OCI-LY7 (cell line): ENCODE results near the gene ST7L. TPM values are rescaled to one million over a fixed set of nuclear protein-coding genes. Genes with fewer than 3 reads are reported as not detected.
"Not testable (repeated sequence)": the region's sequence is repeated elsewhere in the genome, so short reads cannot be mapped to it uniquely, and the experiment has no call there.

ENCODE experiments used
- BruUV-seq: library from RNA; stranded (reverse); fragments of 400-500 nt; replicated peaks from 2 replicates; lab custom pipeline; 2021; lab: Mats Ljungman, UMichigan
- CTCF ChIA-PET: fragments of 300-600 bp; sonication (Branson Sonifier 250); formaldehyde crosslinking; loops from one replicate; lab custom pipeline; 2022; ENCODE audit warnings: antibody characterized with exemption; ENCODE audit not compliant: unreplicated experiment; lab: Charles Lee
- POLR2A ChIA-PET: fragments of 300-600 bp; sonication (Branson Sonifier 250); formaldehyde crosslinking; loops from one replicate; lab custom pipeline; 2022; ENCODE audit warnings: antibody characterized with exemption; lab: Charles Lee
- DNase-seq: peaks from one replicate; pipeline ENCODE4 v3.0.0-alpha.2; 2015; ENCODE audit warnings: low spot score
- H2AFZ ChIP-seq: fragments of 200-600 bp; sonication (generic), shearing (Covaris generic); 2 replicates; pipeline ENCODE4 v1.6.1; 2014; ENCODE audit warnings: mild to moderate bottlenecking, antibody characterized with exemption, low read length, moderate library complexity
- H3K27ac ChIP-seq: fragments of 200-600 bp; sonication (generic); 2 replicates; pipeline ENCODE4 v1.5.1; 2014; ENCODE audit warnings: mixed run types, low read depth, mild to moderate bottlenecking, moderate library complexity, low read length, inconsistent platforms; ENCODE audit not compliant: poor library complexity, severe bottlenecking
- H3K36me3 ChIP-seq: fragments of 200-600 bp; sonication (generic); 2 replicates; pipeline ENCODE4 v1.6.1; 2014; ENCODE audit warnings: mild to moderate bottlenecking, antibody characterized with exemption, low read length, moderate library complexity, mixed read lengths; ENCODE audit not compliant: insufficient read depth
- H3K4me1 ChIP-seq: fragments of 200-600 bp; sonication (generic); 2 replicates; pipeline ENCODE4 v1.5.1; 2014; ENCODE audit warnings: mild to moderate bottlenecking, low read length; ENCODE audit not compliant: insufficient read depth, poor library complexity, severe bottlenecking
- H3K4me2 ChIP-seq: fragments of 200-600 bp; sonication (generic); 2 replicates; pipeline ENCODE4 v1.6.1; 2014; ENCODE audit warnings: mild to moderate bottlenecking, low read length
- H3K4me3 ChIP-seq: fragments of 200-600 bp; sonication (generic); 2 replicates; pipeline ENCODE4 v1.5.1; 2014; ENCODE audit warnings: mild to moderate bottlenecking, low read depth, low read length; ENCODE audit not compliant: poor library complexity, severe bottlenecking
- H3K79me2 ChIP-seq: fragments of 200-600 bp; sonication (generic); 2 replicates; pipeline ENCODE4 v1.6.1; 2016; ENCODE audit warnings: low read depth, mild to moderate bottlenecking, low read length, moderate library complexity, mixed read lengths; ENCODE audit not compliant: insufficient read depth
- H3K9me2 ChIP-seq: fragments of 200-600 bp; sonication (generic); 2 replicates; pipeline ENCODE4 v1.6.1; 2016; ENCODE audit warnings: mild to moderate bottlenecking, low read length, mixed read lengths; ENCODE audit not compliant: insufficient read depth
- H3K9me3 ChIP-seq: fragments of 200-600 bp; sonication (generic); 2 replicates; pipeline ENCODE4 v1.6.1; 2014; ENCODE audit warnings: mild to moderate bottlenecking, mixed run types, low read length, mixed read lengths
- H4K20me1 ChIP-seq: fragments of 200-600 bp; sonication (generic); 2 replicates; pipeline ENCODE4 v1.6.1; 2014; ENCODE audit warnings: mild to moderate bottlenecking, antibody characterized with exemption, low read length, moderate library complexity, mixed read lengths; ENCODE audit not compliant: insufficient read depth
- EZH2phosphoT487 ChIP-seq: fragments of 200-600 bp; sonication (generic); IDR thresholded peaks from 2 replicates; pipeline ENCODE4 v1.6.1; 2018; ENCODE audit warnings: low read depth, borderline replicate concordance, mild to moderate bottlenecking, mixed run types, antibody characterized with exemption, low read length, moderate library complexity, mixed read lengths
- intact Hi-C: fragments of 100-400 bp; cut with micrococcal nuclease; formaldehyde crosslinking; loops from one replicate; pipeline ENCODE4 v1.10.0; 2022; ENCODE audit not compliant: unreplicated experiment
- total RNA-seq, 2 experiments: library from RNA; depleted of rRNA in 1 of 2; stranded (reverse); fragments of >200 nt in 1 of 2; shearing (Covaris generic) in 1 of 2; gene quantifications; 2 replicates each; pipeline ENCODE4 v1.2.3, GENCODE V29; 2014 to 2022
- TF ChIP-seq, protein P1 (sequence below): fragments of 200-600 bp; sonication (generic); conservative IDR thresholded peaks from 2 replicates; pipeline ENCODE4 v1.5.1; 2014; ENCODE audit warnings: mild to moderate bottlenecking, antibody characterized with exemption, low read length, moderate library complexity, mixed read lengths

Gene ST7L
- total RNA-seq, 2 experiments from 2014 or later, result 20.2 to 22.8 TPM

DNA sequence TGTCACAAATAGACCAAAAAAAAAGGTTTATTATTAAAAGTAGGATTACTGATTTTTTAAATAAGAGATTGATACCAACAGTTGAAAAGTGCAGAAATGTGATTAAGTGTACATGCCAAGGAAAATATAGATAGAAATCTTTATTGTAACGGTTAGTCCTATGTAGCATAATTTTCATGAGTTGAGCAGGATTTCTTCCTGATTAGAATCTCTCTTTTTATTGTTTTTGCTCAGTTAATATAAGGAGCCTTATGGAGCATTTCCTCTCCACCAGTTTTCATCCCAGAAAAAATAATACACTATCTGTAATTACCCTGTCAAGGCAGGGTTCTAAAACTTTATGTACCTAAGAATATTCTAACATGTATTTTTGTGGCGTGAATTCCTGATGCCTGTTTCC is 24.1 kb upstream of the ST7L start:
- Histone ChIP-seq H3K36me3 (peaks cover 75% of the 10 kb centered on the region), H3K4me1 (no peaks in the 10 kb centered on the region), H4K20me1 (0 out of 2 replicates have a peak, but pooled peaks cover 12% of the 10 kb centered on the region), H3K79me2 (peaks cover 87% of the 10 kb centered on the region), H3K9me3 (peaks cover 10% of the 10 kb centered on the region; the same call in 1 of the 2 replicates), H3K27ac (no peak overlapping the region), H3K4me3 (no peak overlapping the region), H3K9me2 (no peaks in the 10 kb centered on the region), H3K4me2 (no peak overlapping the region), H2AFZ (no peak overlapping the region)
- TSS peak; percentile 26 for BruUV-seq
- ChIA-PET POLR2A (interaction anchor here (0.8 kb wide), 1 partner anchor 9 kb away, joined by 3 read pairs; no protein-coding TSS in a partner anchor), CTCF (no interaction called here)
- intact Hi-C loops, result no loop called here
- TF ChIP-seq EZH2phosphoT487, result no peak
- TF ChIP-seq, protein P1, sequence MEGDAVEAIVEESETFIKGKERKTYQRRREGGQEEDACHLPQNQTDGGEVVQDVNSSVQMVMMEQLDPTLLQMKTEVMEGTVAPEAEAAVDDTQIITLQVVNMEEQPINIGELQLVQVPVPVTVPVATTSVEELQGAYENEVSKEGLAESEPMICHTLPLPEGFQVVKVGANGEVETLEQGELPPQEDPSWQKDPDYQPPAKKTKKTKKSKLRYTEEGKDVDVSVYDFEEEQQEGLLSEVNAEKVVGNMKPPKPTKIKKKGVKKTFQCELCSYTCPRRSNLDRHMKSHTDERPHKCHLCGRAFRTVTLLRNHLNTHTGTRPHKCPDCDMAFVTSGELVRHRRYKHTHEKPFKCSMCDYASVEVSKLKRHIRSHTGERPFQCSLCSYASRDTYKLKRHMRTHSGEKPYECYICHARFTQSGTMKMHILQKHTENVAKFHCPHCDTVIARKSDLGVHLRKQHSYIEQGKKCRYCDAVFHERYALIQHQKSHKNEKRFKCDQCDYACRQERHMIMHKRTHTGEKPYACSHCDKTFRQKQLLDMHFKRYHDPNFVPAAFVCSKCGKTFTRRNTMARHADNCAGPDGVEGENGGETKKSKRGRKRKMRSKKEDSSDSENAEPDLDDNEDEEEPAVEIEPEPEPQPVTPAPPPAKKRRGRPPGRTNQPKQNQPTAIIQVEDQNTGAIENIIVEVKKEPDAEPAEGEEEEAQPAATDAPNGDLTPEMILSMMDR, result no peak
- DNase-seq, result no peak

DNA sequence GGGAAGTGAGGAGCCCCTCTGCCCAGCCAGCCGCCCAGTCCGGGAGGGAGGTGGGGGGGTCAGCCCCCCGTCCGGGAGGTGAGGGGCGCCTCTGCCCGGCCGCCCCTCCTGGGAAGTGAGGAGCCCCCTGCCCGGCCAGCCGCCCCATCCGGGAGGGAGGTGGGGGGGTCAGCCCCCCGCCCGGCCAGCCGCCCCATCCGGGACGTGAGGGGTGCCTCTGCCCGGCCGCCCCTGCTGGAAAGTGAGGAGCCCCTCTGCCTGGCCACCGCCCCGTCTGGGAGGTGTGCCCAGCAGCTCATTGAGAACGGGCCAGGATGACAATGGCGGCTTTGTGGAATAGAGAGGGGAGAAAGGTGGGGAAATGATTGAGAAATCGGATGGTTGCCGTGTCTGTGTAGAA is 21.5 kb upstream of the ST7L start:
- H3K9me2 ChIP-seq, H3K4me3 ChIP-seq, POLR2A ChIA-PET, DNase-seq, CTCF ChIA-PET, H3K9me3 ChIP-seq, H3K27ac ChIP-seq, intact Hi-C loops, H2AFZ ChIP-seq, BruUV-seq, H3K4me2 ChIP-seq: not testable (repeated sequence)
- Histone ChIP-seq H3K36me3 (peaks cover 70% of the 10 kb centered on the region), H3K79me2 (peaks cover 87% of the 10 kb centered on the region), H4K20me1 (peaks cover 29% of the 10 kb centered on the region), H3K4me1 (peaks cover 13% of the 10 kb centered on the region)

DNA sequence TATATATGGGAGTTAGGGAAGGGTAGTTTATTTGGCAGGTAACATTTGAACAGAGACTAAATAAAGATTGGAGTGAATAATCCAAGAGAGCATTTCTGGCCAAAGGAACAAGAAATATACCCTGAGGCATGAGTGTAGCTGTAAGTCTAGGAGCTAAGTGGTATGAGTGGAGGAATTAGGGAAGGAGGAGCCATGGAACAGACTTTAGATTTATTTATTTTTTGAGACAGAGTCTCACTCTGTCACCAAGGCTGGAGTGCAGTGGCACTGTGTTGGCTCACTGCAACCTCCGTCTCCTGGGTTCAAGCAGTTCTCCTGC is 19.1 kb upstream of the ST7L start:
- BruUV-seq, result no TSS peak
- H3K27ac ChIP-seq, result no peak overlapping the region
- POLR2A ChIA-PET, result interaction anchor here (0.6 to 1.7 kb wide), 3 partner anchors 9 to 19 kb away, joined by 3 to 7 read pairs (median 6); partner anchors contain the start of genes CAPZA1 and ST7L

More for the DNA sequence above, 19.1 kb upstream of the ST7L start:
- Histone ChIP-seq H4K20me1 (peaks cover 42% of the 10 kb centered on the region), H3K9me2 (no peaks in the 10 kb centered on the region), H3K4me2 (no peak overlapping the region), H3K9me3 (peaks cover 4% of the 10 kb centered on the region; the same call in 1 of the 2 replicates), H3K36me3 (peaks cover 70% of the 10 kb centered on the region), H3K4me1 (peaks cover 31% of the 10 kb centered on the region), H3K79me2 (peaks cover 87% of the 10 kb centered on the region), H3K4me3 (no peak overlapping the region), H2AFZ (no peak overlapping the region)
- DNase-seq, result no peak
- CTCF ChIA-PET, result no interaction called here
- TF ChIP-seq, protein P1, result no peak
- TF ChIP-seq EZH2phosphoT487, result no peak
- intact Hi-C loops, result no loop called here
